ENCODE data around the gene RPS2.
"Not testable (repeated sequence)": the region's sequence is repeated elsewhere in the genome, so short reads cannot be mapped to it uniquely, and the experiment has no call there.

RPS2 gene

GRCh38 chr16:1920727-1921171 lies 43.9 kb downstream of the RPS2 start:
- no peak for DNase-seq (ENCODE audit: low spot score)
- in situ Hi-C loops (cut with MboI; ENCODE audit: low pct_unique_long_range_greater_than_20kb, low sequenced_read_pairs, unreplicated experiment): no loop called here
- no peak for TF ChIP-seq CTCF (IDR thresholded peaks at IDR 0.05; ENCODE audit: extremely low read depth, insufficient read depth, missing control alignments)

- in situ Hi-C loops (cut with MboI; ENCODE audit: low pct_unique_long_range_greater_than_20kb, low sequenced_read_pairs, unreplicated experiment); DNase-seq (ENCODE audit: low spot score): not testable (repeated sequence)
These were observed 44.5 kb downstream of the RPS2 start for GRCh38 chr16:1920122-1920521.

- no peak for DNase-seq (ENCODE audit: low spot score)
- in situ Hi-C loops (cut with MboI; ENCODE audit: low pct_unique_long_range_greater_than_20kb, low sequenced_read_pairs, unreplicated experiment): no loop called here
- no peak for TF ChIP-seq CTCF (IDR thresholded peaks at IDR 0.05; ENCODE audit: extremely low read depth, insufficient read depth, missing control alignments)
These were observed 45.2 kb downstream of the RPS2 start for GRCh38 chr16:1919327-1919998.

GRCh38 chr16:1918351-1919326 lies 46.0 kb downstream of the RPS2 start, which contains the start of gene HS3ST6:
HS3ST6 (minus strand) TSS chr16:1918415; CDS start chr16:1918323, 92 bp downstream.
- no peak for DNase-seq (ENCODE audit: low spot score)
- TF ChIP-seq CTCF (IDR thresholded peaks at IDR 0.05; ENCODE audit: extremely low read depth, insufficient read depth, missing control alignments): no peak
- in situ Hi-C loops (cut with MboI; ENCODE audit: low pct_unique_long_range_greater_than_20kb, low sequenced_read_pairs, unreplicated experiment): no loop called here

GRCh38 chr16:1917665-1918350 lies 46.8 kb downstream of the RPS2 start:
- no peak for TF ChIP-seq CTCF (IDR thresholded peaks at IDR 0.05; ENCODE audit: extremely low read depth, insufficient read depth, missing control alignments)
- DNase-seq (ENCODE audit: low spot score): no peak
- in situ Hi-C loops (cut with MboI; ENCODE audit: low pct_unique_long_range_greater_than_20kb, low sequenced_read_pairs, unreplicated experiment): no loop called here

- DNase-seq (ENCODE audit: low spot score): no peak
- no peak for TF ChIP-seq CTCF (IDR thresholded peaks at IDR 0.05; ENCODE audit: extremely low read depth, insufficient read depth, missing control alignments)
- in situ Hi-C loops (cut with MboI; ENCODE audit: low pct_unique_long_range_greater_than_20kb, low sequenced_read_pairs, unreplicated experiment): no loop called here
These were observed 47.5 kb downstream of the RPS2 start for GRCh38 chr16:1917056-1917664.

Data from GM13977 (cell line).